Measurements from ENCODE around the gene GSDME. TPM values are rescaled to one million over a fixed set of nuclear protein-coding genes. Genes with fewer than 3 reads are reported as not detected.

The GSDME gene
- total and polyA plus RNA-seq, 2 of the 4 experiments (the other 2 are of a cell fraction) = 75.2 to 78.7 TPM

GRCh38 chr7:24729365-24730017 lies 27.8 kb downstream of the GSDME start:
- Histone ChIP-seq H3K4me2 (ENCODE audit: low read depth, low read length) (no peak overlapping the region), H2AK9ac (replicated peaks; ENCODE audit: low read depth, low read length, poor library complexity) (no peak overlapping the region), H2AK5ac (ENCODE audit: low read depth, low read length) (0 out of 2 replicates have a peak overlapping the region, but pooled peaks have one; percentile 8)

More at GRCh38 chr7:24729365-24730017, 27.8 kb downstream of the GSDME start:
- H3K4ac ChIP-seq (ENCODE audit: low read depth, low read length) = no peak overlapping the region
- no peak for TF ChIP-seq POLR2A (IDR thresholded peaks at IDR 0.05; ENCODE audit: low read depth, low read length)
- TF ChIP-seq RFX5 (IDR thresholded peaks at IDR 0.05; ENCODE audit: low read depth, low read length) = no peak
- no peak for TF ChIP-seq RCOR1 (IDR thresholded peaks at IDR 0.05; ENCODE audit: insufficient replicate concordance, low read length)
- no peak for TF ChIP-seq CEBPB (IDR thresholded peaks at IDR 0.05; ENCODE audit: low read depth, low read length)
- TF ChIP-seq CTCF (conservative IDR thresholded peaks at IDR 0.05; ENCODE audit: low read depth, low read length) = no peak
- TF ChIP-seq NFE2L2 (IDR thresholded peaks at IDR 0.05; ENCODE audit: low read depth, low read length) = no peak
- TF ChIP-seq BHLHE40 (IDR thresholded peaks at IDR 0.05; ENCODE audit: low read depth, low read length) = no peak
- TF ChIP-seq ELK1 (IDR thresholded peaks at IDR 0.05; ENCODE audit: borderline replicate concordance, low read depth, low read length) = no peak
- no peak for TF ChIP-seq USF2 (IDR thresholded peaks at IDR 0.05; ENCODE audit: low read depth, low read length)
- no peak for TF ChIP-seq CHD1 (IDR thresholded peaks at IDR 0.05; ENCODE audit: low read depth, low read length)
- TF ChIP-seq RAD21 (IDR thresholded peaks at IDR 0.05; ENCODE audit: low read length) = no peak
- TF ChIP-seq FOS (IDR thresholded peaks at IDR 0.05; ENCODE audit: low read depth, low read length) = no peak
- TF ChIP-seq SMC3 (IDR thresholded peaks at IDR 0.05; ENCODE audit: low read depth, low read length) = no peak
- H3K79me1 ChIP-seq (ENCODE audit: low read depth in 1 of 2, low read length in 2 of 2) = peaks cover 56 to 78% of the 10 kb centered on the region in 2 experiments
- POLR2A ChIA-PET (ENCODE audit: unreplicated experiment) = no interaction called here
- dilution Hi-C loops (cut with HindIII; ENCODE audit: low sequenced_read_pairs, unreplicated experiment) = no loop called here
- in situ Hi-C loops (cut with MboI; ENCODE audit: low sequenced_read_pairs) = no loop called here
- H3K9me1 ChIP-seq (ENCODE audit: insufficient read depth, low read length) = peaks cover 28% of the 10 kb centered on the region
- H4K20me1 ChIP-seq (ENCODE audit: insufficient read depth, low read length) = peaks cover 5% of the 10 kb centered on the region; the same call in 1 of the 2 replicates
- BruUV-seq (replicated peaks) = no TSS peak
- ATAC-seq (ENCODE audit: low read depth) (no peak), DNase-seq (no peak)
- H4K8ac ChIP-seq (ENCODE audit: low read depth in 2 of 2, low read length in 2 of 2) = no peak overlapping the region
- intact Hi-C loops (cut with micrococcal nuclease) = no loop called here
- CTCF ChIA-PET = interaction anchor here (0.8 kb wide), 1 partner anchor 13 kb away, joined by 3 read pairs; no protein-coding TSS in a partner anchor
- no peak overlapping the region for H4K5ac ChIP-seq (ENCODE audit: low read depth, low read length)
- no peak overlapping the region for H3K23ac ChIP-seq (ENCODE audit: low read depth, low read length)
- no peak overlapping the region for H3K4me3 ChIP-seq (ENCODE audit: insufficient read depth, low read depth, low read length)
- H3K27ac ChIP-seq (ENCODE audit: insufficient read depth, low read length) = no peak overlapping the region
- H2BK20ac ChIP-seq (ENCODE audit: low read depth, low read length) = no peak overlapping the region
- peaks cover 19% of the 10 kb centered on the region for H3K4me1 ChIP-seq (ENCODE audit: control insufficient read depth, insufficient read depth, low read length)
- 0 out of 3 replicates have a peak overlapping the region, but pooled peaks have one; percentile 10 for H2BK15ac ChIP-seq (ENCODE audit: low read depth, low read length)
- no peak overlapping the region for H3K56ac ChIP-seq (ENCODE audit: extremely low read depth, insufficient read depth, low read length)
- no peak overlapping the region for H2BK120ac ChIP-seq (ENCODE audit: low read depth, low read length)
- H4K91ac ChIP-seq (ENCODE audit: insufficient read depth, low read depth, low read length) = no peak overlapping the region
- peaks cover 2% of the 10 kb centered on the region for H3K36me3 ChIP-seq (ENCODE audit: control insufficient read depth, insufficient read depth, low read length)
- H3K18ac ChIP-seq (ENCODE audit: low read depth, low read length) = no peak overlapping the region
- H2AFZ ChIP-seq (replicated peaks; ENCODE audit: low read length, poor library complexity) = no peak overlapping the region
- H3K9ac ChIP-seq (ENCODE audit: low read depth, low read length) = no peak overlapping the region
- no peaks in the 10 kb centered on the region for H3K9me3 ChIP-seq (ENCODE audit: control insufficient read depth, insufficient read depth, low read length)
- 100% methylated on average over 2 of the region's 10 CpGs; no CpG with 5 or more reads in 1 of the 2 experiments for WGBS, 2 experiments (ENCODE audit: extremely low coverage in 2 of 2, insufficient read length in 1 of 2)
- H2BK5ac ChIP-seq (ENCODE audit: low read depth, low read length, poor library complexity, severe bottlenecking) = no peak overlapping the region
- H3K14ac ChIP-seq (replicated peaks; ENCODE audit: low read depth, low read length) = no peak overlapping the region
- no peaks in the 10 kb centered on the region for H3K27me3 ChIP-seq (ENCODE audit: control insufficient read depth, insufficient read depth, low read length)
